SK-N-SH treated with all-trans-retinoic acid at 6 μM for 48 hours (cell line): ENCODE results near the gene TEX26.

Experiments
- ATAC-seq: fragments of 200-7000 bp; cut with Tn5 transposase; 3 replicates; pipeline ENCODE4 v1.9.1; 2020; ENCODE audit warnings: mild to moderate bottlenecking, moderate library complexity
- ARNTL ChIP-seq: fragments of 450-650 bp; formaldehyde crosslinking; IDR thresholded peaks from 2 replicates; pipeline ENCODE4 v1.5.0; 2020; ENCODE audit warnings: low read depth, mild to moderate bottlenecking, moderate library complexity, borderline replicate concordance
- BACH2 ChIP-seq: fragments of 250-450 bp; sonication (Bioruptor Pico); IDR thresholded peaks from 2 replicates; pipeline ENCODE4 v1.9.0; 2021; ENCODE audit warnings: mild to moderate bottlenecking, borderline replicate concordance
- ESRRG ChIP-seq: fragments of 250-450 bp; sonication (Bioruptor Pico); IDR thresholded peaks from 2 replicates; pipeline ENCODE4 v1.6.1; 2021; ENCODE audit warnings: mild to moderate bottlenecking
- GLIS3 ChIP-seq: fragments of 250-450 bp; sonication (Bioruptor Pico); IDR thresholded peaks from 2 replicates; pipeline ENCODE4 v1.5.0; 2020; ENCODE audit warnings: mild to moderate bottlenecking, moderate library complexity
- ISL1 ChIP-seq: fragments of 250-450 bp; sonication (Bioruptor Pico); IDR thresholded peaks from 2 replicates; pipeline ENCODE4 v2.1.2; 2022; ENCODE audit warnings: mild to moderate bottlenecking, moderate library complexity
- OSR1 ChIP-seq: fragments of 250-450 bp; sonication (Bioruptor Pico); IDR thresholded peaks from 2 replicates; pipeline ENCODE4 v1.8.0; 2022; ENCODE audit warnings: moderate library complexity, mild to moderate bottlenecking, inconsistent platforms
- PPARA ChIP-seq: fragments of 250-450 bp; sonication (Bioruptor Pico); IDR thresholded peaks from 2 replicates; pipeline ENCODE4 v1.5.0; 2020; ENCODE audit warnings: mild to moderate bottlenecking, borderline replicate concordance
- SNAI2 ChIP-seq: fragments of 250-450 bp; sonication (Bioruptor Pico); IDR thresholded peaks from 2 replicates; pipeline ENCODE4 v1.5.0; 2020; ENCODE audit warnings: mild to moderate bottlenecking, moderate library complexity
- TCF4 ChIP-seq: fragments of 250-450 bp; sonication (Bioruptor Pico); IDR thresholded peaks from 2 replicates; pipeline ENCODE4 v1.8.0; 2021; ENCODE audit warnings: mild to moderate bottlenecking, moderate library complexity, borderline replicate concordance
- TOX ChIP-seq: fragments of 250-450 bp; sonication (Bioruptor Pico); IDR thresholded peaks from 2 replicates; pipeline ENCODE4 v1.8.0; 2021; ENCODE audit warnings: mild to moderate bottlenecking, moderate library complexity, borderline replicate concordance
- ZC3H10 ChIP-seq: fragments of 250-450 bp; sonication (Bioruptor Pico); IDR thresholded peaks from 2 replicates; pipeline ENCODE4 v1.5.1; 2021; ENCODE audit warnings: mild to moderate bottlenecking, moderate library complexity
- ZFP3 ChIP-seq: fragments of 250-450 bp; sonication (Bioruptor Pico); IDR thresholded peaks from 2 replicates; pipeline ENCODE4 v1.5.0; 2020; ENCODE audit warnings: mild to moderate bottlenecking, moderate library complexity
- ZFP30 ChIP-seq: fragments of 450-650 bp; formaldehyde crosslinking; IDR thresholded peaks from 2 replicates; pipeline ENCODE4 v1.5.0; 2022; ENCODE audit warnings: mild to moderate bottlenecking, moderate library complexity
- ZNF565 ChIP-seq: fragments of 450-650 bp; formaldehyde crosslinking; conservative IDR thresholded peaks from 2 replicates; pipeline ENCODE4 v1.5.0; 2020; ENCODE audit warnings: low read depth, mild to moderate bottlenecking, moderate library complexity
- ZNF70 ChIP-seq: fragments of 450-650 bp; formaldehyde crosslinking; IDR thresholded peaks from 2 replicates; pipeline ENCODE4 v1.5.0; 2020; ENCODE audit warnings: mild to moderate bottlenecking, moderate library complexity
- ZNF8 ChIP-seq: fragments of 450-650 bp; formaldehyde crosslinking; IDR thresholded peaks from 2 replicates; pipeline ENCODE4 v1.5.0; 2020; ENCODE audit warnings: mild to moderate bottlenecking, moderate library complexity
- TF ChIP-seq, protein P1 (sequence below): fragments of 250-450 bp; sonication (Bioruptor Pico); IDR thresholded peaks from 2 replicates; pipeline ENCODE4 v1.5.1; 2021; ENCODE audit warnings: mild to moderate bottlenecking, moderate library complexity
- TF ChIP-seq, protein P2 (sequence below): fragments of 250-450 bp; sonication (Bioruptor Pico); IDR thresholded peaks from 2 replicates; pipeline ENCODE4 v1.5.0; 2020; ENCODE audit warnings: mild to moderate bottlenecking, moderate library complexity
- TF ChIP-seq, protein P3 (sequence below): fragments of 250-450 bp; sonication (Bioruptor Pico); IDR thresholded peaks from 2 replicates; pipeline ENCODE4 v1.8.0; 2020; ENCODE audit warnings: mild to moderate bottlenecking, moderate library complexity, borderline replicate concordance
- TF ChIP-seq, protein P4 (sequence below): fragments of 250-450 bp; sonication (Bioruptor Pico); IDR thresholded peaks from 2 replicates; pipeline ENCODE4 v1.5.1; 2020; ENCODE audit warnings: low read depth, mild to moderate bottlenecking, moderate library complexity

The TEX26 gene

DNA sequence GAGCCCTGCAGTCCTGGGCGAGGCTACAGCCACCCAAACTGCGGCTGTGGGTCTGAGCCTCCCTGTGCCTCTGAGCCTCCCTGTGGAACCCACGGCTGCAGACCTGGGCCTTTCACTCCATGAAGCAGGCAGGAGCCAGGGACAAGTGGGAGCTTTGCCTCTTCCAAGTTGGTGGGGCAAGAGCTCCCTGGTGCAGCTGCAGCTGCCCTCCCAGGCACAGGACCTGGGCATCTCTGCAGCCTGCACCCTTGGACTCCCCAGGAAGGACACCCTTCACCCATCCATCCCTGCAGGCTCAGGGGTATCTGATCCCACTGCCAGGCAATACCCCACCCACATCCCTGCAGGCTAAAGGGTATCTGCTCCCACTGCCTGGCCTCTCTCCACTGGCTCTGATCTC is 2.3 kb downstream of the TEX26 start (continued):
- no peak for TF ChIP-seq ZNF8
- TF ChIP-seq ZNF70, result no peak
- TF ChIP-seq OSR1, result no peak

DNA sequence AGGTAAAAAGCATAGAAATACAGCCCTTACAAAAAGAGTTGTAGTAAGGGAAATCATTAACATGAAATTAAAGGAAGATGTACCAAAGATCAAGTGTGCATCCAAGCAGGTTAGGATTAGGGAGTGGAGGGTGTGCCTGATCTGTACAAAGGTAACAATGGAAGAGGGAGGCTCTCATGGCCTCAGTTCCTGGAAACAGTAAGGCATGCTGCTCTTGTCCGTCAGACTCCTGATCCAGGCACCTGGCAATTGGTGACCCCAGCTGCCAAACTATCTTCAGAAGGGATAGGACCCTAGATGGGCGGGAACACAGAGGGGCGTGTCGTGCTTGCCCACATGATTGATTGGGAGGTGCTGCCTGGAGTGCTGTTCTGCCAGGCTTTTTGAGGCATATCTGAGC is 4.5 kb downstream of the TEX26 start:
- no peak for ATAC-seq
- TF ChIP-seq, protein P1, sequence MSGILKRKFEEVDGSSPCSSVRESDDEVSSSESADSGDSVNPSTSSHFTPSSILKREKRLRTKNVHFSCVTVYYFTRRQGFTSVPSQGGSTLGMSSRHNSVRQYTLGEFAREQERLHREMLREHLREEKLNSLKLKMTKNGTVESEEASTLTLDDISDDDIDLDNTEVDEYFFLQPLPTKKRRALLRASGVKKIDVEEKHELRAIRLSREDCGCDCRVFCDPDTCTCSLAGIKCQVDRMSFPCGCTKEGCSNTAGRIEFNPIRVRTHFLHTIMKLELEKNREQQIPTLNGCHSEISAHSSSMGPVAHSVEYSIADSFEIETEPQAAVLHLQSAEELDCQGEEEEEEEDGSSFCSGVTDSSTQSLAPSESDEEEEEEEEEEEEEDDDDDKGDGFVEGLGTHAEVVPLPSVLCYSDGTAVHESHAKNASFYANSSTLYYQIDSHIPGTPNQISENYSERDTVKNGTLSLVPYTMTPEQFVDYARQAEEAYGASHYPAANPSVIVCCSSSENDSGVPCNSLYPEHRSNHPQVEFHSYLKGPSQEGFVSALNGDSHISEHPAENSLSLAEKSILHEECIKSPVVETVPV (CRISPR knock-in tag), result no peak
- TF ChIP-seq, protein P2, sequence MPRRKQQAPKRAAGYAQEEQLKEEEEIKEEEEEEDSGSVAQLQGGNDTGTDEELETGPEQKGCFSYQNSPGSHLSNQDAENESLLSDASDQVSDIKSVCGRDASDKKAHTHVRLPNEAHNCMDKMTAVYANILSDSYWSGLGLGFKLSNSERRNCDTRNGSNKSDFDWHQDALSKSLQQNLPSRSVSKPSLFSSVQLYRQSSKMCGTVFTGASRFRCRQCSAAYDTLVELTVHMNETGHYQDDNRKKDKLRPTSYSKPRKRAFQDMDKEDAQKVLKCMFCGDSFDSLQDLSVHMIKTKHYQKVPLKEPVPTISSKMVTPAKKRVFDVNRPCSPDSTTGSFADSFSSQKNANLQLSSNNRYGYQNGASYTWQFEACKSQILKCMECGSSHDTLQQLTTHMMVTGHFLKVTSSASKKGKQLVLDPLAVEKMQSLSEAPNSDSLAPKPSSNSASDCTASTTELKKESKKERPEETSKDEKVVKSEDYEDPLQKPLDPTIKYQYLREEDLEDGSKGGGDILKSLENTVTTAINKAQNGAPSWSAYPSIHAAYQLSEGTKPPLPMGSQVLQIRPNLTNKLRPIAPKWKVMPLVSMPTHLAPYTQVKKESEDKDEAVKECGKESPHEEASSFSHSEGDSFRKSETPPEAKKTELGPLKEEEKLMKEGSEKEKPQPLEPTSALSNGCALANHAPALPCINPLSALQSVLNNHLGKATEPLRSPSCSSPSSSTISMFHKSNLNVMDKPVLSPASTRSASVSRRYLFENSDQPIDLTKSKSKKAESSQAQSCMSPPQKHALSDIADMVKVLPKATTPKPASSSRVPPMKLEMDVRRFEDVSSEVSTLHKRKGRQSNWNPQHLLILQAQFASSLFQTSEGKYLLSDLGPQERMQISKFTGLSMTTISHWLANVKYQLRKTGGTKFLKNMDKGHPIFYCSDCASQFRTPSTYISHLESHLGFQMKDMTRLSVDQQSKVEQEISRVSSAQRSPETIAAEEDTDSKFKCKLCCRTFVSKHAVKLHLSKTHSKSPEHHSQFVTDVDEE (CRISPR knock-in tag), result no peak
- TF ChIP-seq BACH2 (CRISPR knock-in tag) (no peak), GLIS3 (CRISPR knock-in tag) (no peak), TCF4 (CRISPR knock-in tag) (no peak), ZC3H10 (CRISPR knock-in tag) (no peak), ZNF565 (no peak), TOX (CRISPR knock-in tag) (no peak), ARNTL (CRISPR knock-in tag) (no peak), SNAI2 (CRISPR knock-in tag) (no peak), ZNF70 (no peak), ZFP3 (CRISPR knock-in tag) (no peak)
- TF ChIP-seq, protein P3, sequence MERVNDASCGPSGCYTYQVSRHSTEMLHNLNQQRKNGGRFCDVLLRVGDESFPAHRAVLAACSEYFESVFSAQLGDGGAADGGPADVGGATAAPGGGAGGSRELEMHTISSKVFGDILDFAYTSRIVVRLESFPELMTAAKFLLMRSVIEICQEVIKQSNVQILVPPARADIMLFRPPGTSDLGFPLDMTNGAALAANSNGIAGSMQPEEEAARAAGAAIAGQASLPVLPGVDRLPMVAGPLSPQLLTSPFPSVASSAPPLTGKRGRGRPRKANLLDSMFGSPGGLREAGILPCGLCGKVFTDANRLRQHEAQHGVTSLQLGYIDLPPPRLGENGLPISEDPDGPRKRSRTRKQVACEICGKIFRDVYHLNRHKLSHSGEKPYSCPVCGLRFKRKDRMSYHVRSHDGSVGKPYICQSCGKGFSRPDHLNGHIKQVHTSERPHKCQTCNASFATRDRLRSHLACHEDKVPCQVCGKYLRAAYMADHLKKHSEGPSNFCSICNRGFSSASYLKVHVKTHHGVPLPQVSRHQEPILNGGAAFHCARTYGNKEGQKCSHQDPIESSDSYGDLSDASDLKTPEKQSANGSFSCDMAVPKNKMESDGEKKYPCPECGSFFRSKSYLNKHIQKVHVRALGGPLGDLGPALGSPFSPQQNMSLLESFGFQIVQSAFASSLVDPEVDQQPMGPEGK (CRISPR knock-in tag), result no peak
- TF ChIP-seq, protein P4, sequence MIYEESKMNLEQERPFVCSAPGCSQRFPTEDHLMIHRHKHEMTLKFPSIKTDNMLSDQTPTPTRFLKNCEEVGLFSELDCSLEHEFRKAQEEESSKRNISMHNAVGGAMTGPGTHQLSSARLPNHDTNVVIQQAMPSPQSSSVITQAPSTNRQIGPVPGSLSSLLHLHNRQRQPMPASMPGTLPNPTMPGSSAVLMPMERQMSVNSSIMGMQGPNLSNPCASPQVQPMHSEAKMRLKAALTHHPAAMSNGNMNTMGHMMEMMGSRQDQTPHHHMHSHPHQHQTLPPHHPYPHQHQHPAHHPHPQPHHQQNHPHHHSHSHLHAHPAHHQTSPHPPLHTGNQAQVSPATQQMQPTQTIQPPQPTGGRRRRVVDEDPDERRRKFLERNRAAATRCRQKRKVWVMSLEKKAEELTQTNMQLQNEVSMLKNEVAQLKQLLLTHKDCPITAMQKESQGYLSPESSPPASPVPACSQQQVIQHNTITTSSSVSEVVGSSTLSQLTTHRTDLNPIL (CRISPR knock-in tag), result no peak

DNA sequence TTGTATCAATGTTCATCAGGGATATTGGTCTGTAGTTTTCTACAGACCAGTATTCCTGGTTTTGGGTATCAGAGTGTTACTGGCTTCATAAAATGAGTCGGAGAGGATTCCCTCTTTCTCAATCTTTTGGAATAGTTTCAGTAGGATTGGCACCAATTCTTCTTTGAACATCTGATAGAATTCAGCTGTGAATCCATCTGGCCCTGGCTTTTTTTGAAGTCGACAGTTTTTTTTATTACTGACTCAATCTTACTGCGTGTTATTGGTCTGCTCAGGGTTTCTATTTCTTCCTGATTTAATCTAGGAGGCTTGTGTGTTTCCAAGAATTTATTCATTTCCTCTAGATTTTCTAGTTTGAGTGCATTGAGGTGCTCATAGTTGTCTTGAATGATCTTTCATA is 11.4 kb downstream of the TEX26 start:
- ATAC-seq, result no peak
- TF ChIP-seq, protein P2 (CRISPR knock-in tag), result no peak

DNA sequence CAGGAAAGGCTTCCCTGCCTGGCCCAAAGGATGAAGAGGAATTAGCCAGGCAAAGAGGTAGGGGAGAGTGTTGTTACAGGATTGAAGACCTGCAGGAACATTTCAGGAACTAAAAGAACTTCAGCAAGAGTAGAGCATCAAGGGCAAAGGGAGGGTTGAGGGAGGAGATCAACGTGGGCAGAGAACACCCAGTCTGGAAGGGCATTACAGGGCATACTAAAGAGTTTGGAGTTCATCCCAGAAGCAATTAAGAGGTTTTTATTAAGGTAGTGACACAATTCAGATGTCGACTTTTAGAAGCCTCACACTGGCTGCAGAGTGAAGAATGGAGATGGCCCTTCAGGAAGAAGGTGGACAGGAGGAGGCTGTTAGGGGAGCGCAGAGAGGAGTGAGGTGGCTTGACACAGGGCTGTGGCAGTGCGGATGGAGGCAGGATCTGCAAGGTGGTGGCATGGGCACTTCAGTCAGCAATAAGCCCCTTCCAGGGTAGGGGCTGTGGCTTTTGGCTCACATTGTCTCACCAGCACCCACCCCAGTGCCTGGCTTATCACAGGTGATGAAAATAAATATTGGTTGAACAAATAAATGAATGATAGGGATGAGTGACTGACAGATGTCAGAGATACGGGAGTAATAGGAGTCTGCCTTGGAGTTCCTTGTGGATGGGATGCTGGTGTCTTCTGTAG is 24.9 kb downstream of the TEX26 start:
- TF ChIP-seq GLIS3 (CRISPR knock-in tag) (no peak), ZFP30 (no peak), PPARA (CRISPR knock-in tag) (no peak), ESRRG (CRISPR knock-in tag) (no peak), ZNF8 (no peak), ZNF565 (no peak), SNAI2 (CRISPR knock-in tag) (no peak), ISL1 (no peak), ZFP3 (CRISPR knock-in tag) (no peak)
- TF ChIP-seq, protein P4 (CRISPR knock-in tag), result no peak
- TF ChIP-seq, protein P3 (CRISPR knock-in tag), result no peak
- TF ChIP-seq, protein P1 (CRISPR knock-in tag), result no peak
- no peak for ATAC-seq
